ENCODE data around the gene TOMM5.
"Not testable (repeated sequence)": the region's sequence is repeated elsewhere in the genome, so short reads cannot be mapped to it uniquely, and the experiment has no call there.

Gene TOMM5

DNA sequence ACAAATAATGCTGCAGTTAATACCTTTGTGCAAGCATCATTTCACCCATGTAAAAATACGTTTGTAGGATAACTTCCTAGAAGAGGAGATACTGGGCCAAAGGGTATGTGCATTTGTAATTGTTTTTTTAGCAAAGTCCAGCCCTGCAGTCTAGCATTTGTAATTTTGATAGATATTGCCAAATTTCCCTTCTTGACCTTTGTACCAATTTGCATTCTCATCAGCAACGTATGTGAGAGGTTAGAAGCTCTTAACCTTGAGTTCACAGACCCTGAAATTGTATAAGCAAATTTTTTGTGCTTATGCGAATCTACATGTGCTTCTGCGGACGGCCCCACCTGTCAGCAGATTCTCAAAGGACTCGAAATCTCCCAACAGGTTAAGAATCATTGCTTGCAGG is 18.6 kb upstream of the TOMM5 start:
- no peak for DNase-seq

- no peak for DNase-seq
Measured at GRCh38 chr9:37609735-37610397, 17.5 kb upstream of the TOMM5 start.

- no peak for DNase-seq
Measured at GRCh38 chr9:37608250-37608649, 15.9 kb upstream of the TOMM5 start.

DNA sequence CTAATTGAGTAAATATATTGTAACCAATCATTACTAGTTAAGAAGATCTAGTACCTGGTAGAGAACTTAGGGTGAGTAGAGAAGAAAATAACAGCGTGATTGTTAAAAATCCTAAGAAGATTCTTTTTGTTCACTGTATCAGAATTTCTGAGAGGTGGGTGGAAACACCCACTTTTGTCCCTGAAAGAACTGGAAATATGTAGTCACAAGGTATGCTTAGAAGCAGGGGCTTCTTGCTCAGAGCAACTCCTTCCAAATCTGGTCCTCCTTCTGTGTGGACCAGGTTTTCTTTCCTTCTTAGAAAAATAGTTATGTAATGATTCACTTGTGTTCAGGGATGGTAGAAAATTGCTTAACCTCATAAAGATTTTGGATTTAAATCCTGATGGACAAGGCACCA is 11.9 kb upstream of the TOMM5 start:
- no peak for DNase-seq

- DNase-seq, result no peak
Measured at GRCh38 chr9:37602817-37603216, 10.4 kb upstream of the TOMM5 start.

- DNase-seq, result not testable (repeated sequence)
Measured at GRCh38 chr9:37602061-37602460, 9.7 kb upstream of the TOMM5 start.

GRCh38 chr9:37596504-37596903 is 4.1 kb upstream of the TOMM5 start:
- no peak for DNase-seq

DNA sequence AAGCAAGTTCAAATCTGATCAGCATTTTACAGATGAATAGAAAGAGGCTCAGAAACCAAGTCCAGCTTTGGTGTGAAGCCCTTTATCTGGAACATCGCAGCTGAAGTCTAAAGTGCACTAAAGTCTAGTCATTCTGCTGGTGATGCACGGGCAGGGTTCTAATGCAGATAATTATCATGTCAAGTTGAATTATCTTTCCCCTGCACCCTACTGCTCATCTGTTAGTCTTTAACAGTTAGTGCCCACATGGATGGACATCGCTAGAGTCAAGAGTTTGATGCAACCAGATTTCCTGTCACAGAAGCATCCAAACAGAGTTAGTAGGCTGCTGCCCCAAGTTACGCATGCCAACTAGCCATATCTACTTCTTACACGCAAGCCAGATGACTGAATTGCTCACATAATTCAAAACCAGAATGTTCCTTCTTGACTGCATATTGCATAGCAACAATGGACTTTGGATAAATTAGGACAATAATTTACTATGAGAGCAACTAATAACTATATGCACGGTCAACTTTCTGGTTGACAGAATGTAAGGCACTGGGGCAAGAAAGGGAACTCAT is 1.6 kb upstream of the TOMM5 start:
- no peak for DNase-seq

- DNase-seq, result no peak
Measured at GRCh38 chr9:37587521-37587920, 4.9 kb downstream of the TOMM5 start.

- no peak for DNase-seq
Measured at GRCh38 chr9:37583522-37584121, 8.8 kb downstream of the TOMM5 start.

- no peak for DNase-seq
Measured at GRCh38 chr9:37582548-37583157, 9.7 kb downstream of the TOMM5 start.

DNA sequence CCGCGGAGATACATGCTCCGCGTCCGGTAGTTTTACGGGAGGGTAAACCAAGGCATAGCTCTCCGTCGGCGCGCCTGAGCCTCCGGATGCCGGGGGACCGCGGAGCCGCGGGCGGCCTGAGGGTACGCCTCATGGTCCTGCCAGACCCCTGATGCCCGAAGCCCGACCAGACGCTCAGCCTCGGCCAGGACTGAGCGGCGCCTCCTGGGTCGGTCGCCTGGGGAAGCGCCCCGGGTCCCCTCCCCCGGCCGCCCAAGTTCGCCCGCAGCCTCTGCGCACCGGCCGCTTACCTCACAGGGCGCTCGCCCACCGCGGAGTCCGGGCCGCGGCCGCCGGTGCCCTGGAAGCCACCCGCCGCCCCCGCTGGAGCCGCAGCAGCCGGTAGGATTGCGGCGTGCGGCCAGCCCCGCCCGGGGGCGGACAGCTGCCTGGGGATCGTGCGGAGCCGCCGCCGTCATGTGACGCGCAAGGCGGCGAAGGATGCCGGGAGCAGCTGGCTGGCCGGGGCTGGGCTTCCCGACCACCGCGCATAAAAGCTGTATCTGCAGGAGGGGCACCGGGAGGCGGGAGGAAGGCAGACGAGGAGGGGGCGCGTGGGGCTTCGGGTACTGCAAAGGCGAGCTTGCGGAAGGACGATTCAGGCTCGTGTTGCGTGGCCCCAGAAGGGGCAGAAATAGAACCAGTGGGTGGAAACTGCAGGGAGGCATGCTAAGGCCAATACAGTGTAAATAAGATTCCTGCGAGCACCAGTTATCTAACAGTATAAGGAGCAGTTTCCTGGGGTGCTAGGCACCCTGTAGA is 16.3 kb downstream of the TOMM5 start, which contains the start of gene FBXO10:
TSS of gene FBXO10 (minus strand) at position 460 of the 801 bp plus-strand sequence. CDS start 34,612 bp downstream, outside the sequence.
- DNase-seq, result peak; percentile 23

GRCh38 chr9:37575511-37575914 is 16.9 kb downstream of the TOMM5 start:
- no peak for DNase-seq

- no peak for DNase-seq
Measured at GRCh38 chr9:37575001-37575400, 17.4 kb downstream of the TOMM5 start.

DNA sequence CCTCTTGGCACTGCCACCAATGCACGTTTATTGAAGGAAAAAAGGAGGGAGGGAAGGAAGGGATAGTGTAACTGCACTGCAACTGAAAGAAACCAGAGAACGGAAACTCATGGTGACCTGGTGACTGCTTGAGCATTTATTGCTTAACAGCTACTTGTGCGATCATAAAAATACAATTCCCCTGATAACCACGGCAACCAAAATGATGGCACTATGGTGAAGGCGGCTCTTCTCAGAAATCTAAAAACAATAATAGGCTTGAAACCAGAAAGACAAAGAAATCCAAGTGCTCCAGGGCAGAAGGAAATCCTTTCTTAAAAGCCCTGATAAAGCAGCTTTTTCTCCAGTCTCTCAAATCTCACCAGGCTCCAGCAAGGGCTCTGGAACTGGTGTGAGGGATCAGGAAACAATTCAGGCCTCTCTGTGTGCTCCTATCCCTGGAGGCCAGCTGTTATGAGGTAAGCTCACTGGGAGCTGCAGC is 18.1 kb downstream of the TOMM5 start:
- DNase-seq, result no peak

DNA sequence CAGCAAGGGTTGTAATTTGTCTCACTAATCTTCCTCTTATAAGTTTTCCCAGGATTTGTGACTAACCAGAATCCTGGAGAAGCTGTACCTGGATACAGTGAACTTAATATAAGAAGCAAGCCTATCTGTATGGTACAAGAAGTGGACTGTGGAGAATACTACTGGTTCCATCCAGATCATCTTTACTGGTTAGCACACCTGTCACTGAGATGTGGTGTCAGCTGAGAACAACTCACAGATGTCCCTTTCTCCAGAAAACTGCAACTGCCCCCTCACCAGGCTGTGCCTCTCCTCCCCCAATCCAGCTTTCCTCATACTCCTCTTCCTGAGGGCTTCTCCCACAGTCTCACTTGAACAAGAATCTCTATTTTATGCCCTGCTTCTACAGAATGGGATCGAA is 21.1 kb downstream of the TOMM5 start:
- no peak for DNase-seq

DNA sequence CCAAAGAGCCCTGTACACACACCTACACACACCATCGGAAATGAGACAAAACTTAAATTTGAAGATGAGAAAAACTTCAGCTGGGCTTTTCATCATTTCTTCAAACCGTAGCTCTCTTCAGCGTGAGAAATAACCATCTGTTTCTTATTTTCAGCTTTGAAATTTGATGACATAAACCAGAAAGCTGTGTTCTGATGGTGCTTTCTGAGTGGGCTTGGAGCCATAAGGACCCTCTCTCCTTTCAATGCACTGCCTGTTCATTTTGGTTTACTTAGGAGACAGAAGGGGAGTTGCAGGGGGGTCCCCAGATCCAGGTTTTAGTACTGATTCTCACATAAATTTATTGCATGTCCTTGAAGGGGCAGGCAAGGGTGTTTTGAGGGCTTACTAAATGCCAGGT is 25.7 kb downstream of the TOMM5 start:
- DNase-seq, result no peak

- DNase-seq, result no peak
Measured at GRCh38 chr9:37565661-37566618, 26.5 kb downstream of the TOMM5 start.

DNA sequence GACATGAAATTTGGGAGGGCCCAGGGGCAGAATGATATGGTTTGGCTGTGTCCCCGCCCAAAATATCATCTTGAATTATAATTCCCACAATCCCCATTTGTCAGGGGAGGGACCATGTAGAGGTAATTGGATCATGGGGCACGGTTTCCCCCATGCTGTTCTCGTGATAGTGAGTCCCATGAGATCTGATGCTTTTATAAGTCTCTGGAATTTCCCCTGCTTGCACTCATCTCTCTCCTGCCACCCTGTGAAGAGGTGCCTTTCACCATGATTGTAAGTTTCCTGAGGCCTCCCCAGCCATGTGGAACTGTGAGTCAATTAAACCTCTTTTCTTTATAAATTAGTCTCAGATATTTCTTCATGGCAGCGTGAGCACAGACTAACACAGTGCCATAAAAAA is 27.5 kb downstream of the TOMM5 start:
- no peak for DNase-seq

GRCh38 chr9:37563806-37564513 is 28.4 kb downstream of the TOMM5 start:
- DNase-seq, result no peak

GRCh38 chr9:37562826-37563225 is 29.6 kb downstream of the TOMM5 start:
- DNase-seq, result no peak

Measured in activated CD4-positive, alpha-beta T cell treated with anti-CD3 and anti-CD28 coated beads, Interleukin-2, amount 50 U/mL, for 1 hour (primary cell).